Peyer's patch (tissue), 4 donors: ENCODE data around the gene PRXL2B.

ENCODE experiments used
- POLR2A ChIP-seq, 2 donors: fragments of 450-650 bp; IDR thresholded peaks; one replicate each; pipeline ENCODE4 v1.5.1; 2017; ENCODE audit warnings: antibody characterized with exemption in 2 of 2, mild to moderate bottlenecking in 2 of 2, moderate library complexity in 2 of 2
- TF ChIP-seq, protein P1 (sequence below), 6 experiments: fragments of 450-650 bp in 4 of 6; fragments of 200-600 bp in 2 of 6; sonication (generic) in 1 of 6; IDR thresholded peaks; one replicate each; pipeline ENCODE4 v1.5.1; 2017 to 2019; ENCODE audit warnings: antibody characterized with exemption in 6 of 6, mild to moderate bottlenecking in 3 of 6, moderate library complexity in 1 of 6

DNA sequence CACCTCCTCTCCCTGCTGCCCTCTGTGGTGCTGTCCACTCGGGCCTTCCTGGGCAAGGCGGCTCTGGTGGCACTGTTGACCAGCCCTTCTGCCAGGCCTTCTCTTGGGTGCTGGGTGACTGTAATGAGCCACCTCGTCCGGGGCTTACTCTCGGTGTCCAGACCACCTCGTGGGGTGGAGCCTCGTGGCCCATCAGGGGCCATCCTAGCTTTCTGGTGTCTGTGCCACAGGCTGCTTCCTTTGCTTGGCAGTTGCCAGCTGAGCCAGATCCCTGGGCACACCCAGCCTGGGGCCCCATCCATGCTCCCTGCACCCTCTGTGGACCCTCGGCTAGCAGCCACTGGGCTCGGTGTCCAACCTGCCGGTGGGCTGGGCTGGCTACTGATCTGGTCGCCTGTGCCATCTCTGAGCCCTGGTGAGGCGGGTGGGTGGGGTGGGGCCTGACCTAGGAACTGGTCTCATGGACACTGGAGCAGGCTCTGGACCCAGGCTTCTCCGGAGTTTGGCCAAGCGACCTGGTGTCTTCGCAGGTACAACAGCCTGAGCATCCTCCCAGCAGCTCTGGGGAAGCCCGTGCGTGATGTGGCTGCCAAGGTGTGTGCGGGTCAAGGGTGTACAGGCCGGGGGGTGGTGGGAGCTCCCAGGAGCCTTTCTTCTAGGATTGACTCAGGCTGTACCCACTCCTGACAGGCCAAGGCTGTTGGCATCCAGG lies 1.4 kb downstream of the PRXL2B start:
- TF ChIP-seq, protein P1, sequence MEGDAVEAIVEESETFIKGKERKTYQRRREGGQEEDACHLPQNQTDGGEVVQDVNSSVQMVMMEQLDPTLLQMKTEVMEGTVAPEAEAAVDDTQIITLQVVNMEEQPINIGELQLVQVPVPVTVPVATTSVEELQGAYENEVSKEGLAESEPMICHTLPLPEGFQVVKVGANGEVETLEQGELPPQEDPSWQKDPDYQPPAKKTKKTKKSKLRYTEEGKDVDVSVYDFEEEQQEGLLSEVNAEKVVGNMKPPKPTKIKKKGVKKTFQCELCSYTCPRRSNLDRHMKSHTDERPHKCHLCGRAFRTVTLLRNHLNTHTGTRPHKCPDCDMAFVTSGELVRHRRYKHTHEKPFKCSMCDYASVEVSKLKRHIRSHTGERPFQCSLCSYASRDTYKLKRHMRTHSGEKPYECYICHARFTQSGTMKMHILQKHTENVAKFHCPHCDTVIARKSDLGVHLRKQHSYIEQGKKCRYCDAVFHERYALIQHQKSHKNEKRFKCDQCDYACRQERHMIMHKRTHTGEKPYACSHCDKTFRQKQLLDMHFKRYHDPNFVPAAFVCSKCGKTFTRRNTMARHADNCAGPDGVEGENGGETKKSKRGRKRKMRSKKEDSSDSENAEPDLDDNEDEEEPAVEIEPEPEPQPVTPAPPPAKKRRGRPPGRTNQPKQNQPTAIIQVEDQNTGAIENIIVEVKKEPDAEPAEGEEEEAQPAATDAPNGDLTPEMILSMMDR (IDR thresholded peaks at IDR 0.05) = no peak
- TF ChIP-seq POLR2A (IDR thresholded peaks at IDR 0.05) = no peak
